HepG2 (cell line): ENCODE results near the gene PPIC. TPM values are rescaled to one million over a fixed set of nuclear protein-coding genes. Genes with fewer than 3 reads are reported as not detected.

ENCODE experiments used
- ARNT2 ChIP-seq: sonication (generic); formaldehyde crosslinking; IDR thresholded peaks from 2 replicates; pipeline ENCODE4 v1.8.0; 2022; ENCODE audit warnings: mild to moderate bottlenecking, low read depth, missing genetic modification reagents, moderate library complexity
- ELF3 ChIP-seq: IDR thresholded peaks from 2 replicates; pipeline ENCODE4 v1.6.1; 2016; ENCODE audit warnings: missing genetic modification reagents, missing compliant biosample characterization
- HNRNPLL ChIP-seq: fragments of 200-400 bp; formaldehyde crosslinking; IDR thresholded peaks from 2 replicates; pipeline ENCODE4 v1.6.1; 2017; ENCODE audit warnings: mild to moderate bottlenecking, low read depth, low read length; ENCODE audit not compliant: poor library complexity, severe bottlenecking
- REPIN1 ChIP-seq: sonication (generic); formaldehyde crosslinking; IDR thresholded peaks from 2 replicates; pipeline ENCODE4 v1.8.0; 2022; ENCODE audit warnings: missing genetic modification reagents, low read depth, mild to moderate bottlenecking, borderline replicate concordance
- RXRA ChIP-seq: sonication (generic); formaldehyde crosslinking; IDR thresholded peaks from 2 replicates; pipeline ENCODE4 v1.5.1; 2020; ENCODE audit warnings: missing genetic modification reagents
- SP5 ChIP-seq: IDR thresholded peaks from 2 replicates; pipeline ENCODE4 v1.6.1; 2016; ENCODE audit warnings: low read depth, borderline replicate concordance
- SPEN ChIP-seq: sonication (generic); formaldehyde crosslinking; IDR thresholded peaks from 2 replicates; pipeline ENCODE4 v1.5.1; 2020; ENCODE audit warnings: low read depth, mild to moderate bottlenecking, missing genetic modification reagents
- SRSF4 ChIP-seq: fragments of 200-400 bp; formaldehyde crosslinking; IDR thresholded peaks from one replicate; pipeline ENCODE4 v1.6.1; 2018; ENCODE audit warnings: mild to moderate bottlenecking, low read depth, low read length, moderate library complexity; ENCODE audit not compliant: poor library complexity, severe bottlenecking
- SRSF9 ChIP-seq: fragments of 200-400 bp; formaldehyde crosslinking; IDR thresholded peaks from 2 replicates; pipeline ENCODE4 v1.6.1; 2018; ENCODE audit warnings: borderline replicate concordance, mild to moderate bottlenecking, low read depth, low read length; ENCODE audit not compliant: insufficient read depth, poor library complexity, severe bottlenecking
- TMF1 ChIP-seq: sonication (generic); formaldehyde crosslinking; IDR thresholded peaks from 2 replicates; pipeline ENCODE4 v1.8.1; 2022; ENCODE audit warnings: low read depth, missing genetic modification reagents
- ZNF331 ChIP-seq: sonication (generic); formaldehyde crosslinking; IDR thresholded peaks from 2 replicates; pipeline ENCODE4 v1.4.0; 2020; ENCODE audit warnings: missing genetic modification reagents
- ZNF512 ChIP-seq: sonication (generic); formaldehyde crosslinking; IDR thresholded peaks from 2 replicates; pipeline ENCODE4 v1.4.0; 2020; ENCODE audit warnings: mild to moderate bottlenecking, missing genetic modification reagents
- ZNF687 ChIP-seq: sonication (generic); formaldehyde crosslinking; IDR thresholded peaks from 2 replicates; pipeline ENCODE4 v1.5.1; 2020; ENCODE audit warnings: mild to moderate bottlenecking, missing genetic modification reagents, moderate library complexity
- ZNF766 ChIP-seq: sonication (generic); formaldehyde crosslinking; IDR thresholded peaks from 2 replicates; pipeline ENCODE4 v1.5.0; 2020; ENCODE audit warnings: missing genetic modification reagents, borderline replicate concordance
- ZNF788 ChIP-seq: sonication (generic); formaldehyde crosslinking; IDR thresholded peaks from 2 replicates; pipeline ENCODE4 v1.5.0; 2020; ENCODE audit warnings: mild to moderate bottlenecking, missing genetic modification reagents, borderline replicate concordance
- polyA plus RNA-seq, 8 experiments: library from polyadenylated mRNA; depleted of rRNA in 3 of 8; stranded (reverse) in 7 of 8; unstranded in 1 of 8; fragments of >200 nt; fragmentation: Illumina TruSeq in 4 of 8; extraction: Trizol in 4 of 8; gene quantifications; 2 replicates each; pipeline versions ENCODE4 v1.2.1 to v1.2.3, GENCODE V29; 2011 to 2016; ENCODE audit warnings: low read depth in 4 of 8, missing spikeins in 1 of 8, mixed read lengths in 1 of 8; ENCODE audit not compliant: insufficient read depth in 1 of 8
- total RNA-seq, 5 experiments: library from RNA; depleted of rRNA; stranded (reverse); fragments of >200 nt; fragmentation: Illumina TruSeq; extraction: Trizol; gene quantifications; 2 replicates each; pipeline ENCODE4 v1.2.3, GENCODE V29; 2016; ENCODE audit warnings: low read depth in 1 of 5
- TF ChIP-seq, protein P1 (sequence below): sonication (generic); formaldehyde crosslinking; IDR thresholded peaks from 2 replicates; pipeline ENCODE4 v1.8.0; 2022; ENCODE audit warnings: missing genetic modification reagents, mild to moderate bottlenecking, inconsistent platforms, borderline replicate concordance
- TF ChIP-seq, protein P2 (sequence below): IDR thresholded peaks from 2 replicates; pipeline ENCODE4 v1.6.1; 2012; ENCODE audit warnings: inconsistent platforms
- TF ChIP-seq, protein P3 (sequence below): sonication (generic); formaldehyde crosslinking; IDR thresholded peaks from 2 replicates; pipeline ENCODE4 v1.4.0; 2020; ENCODE audit warnings: missing genetic modification reagents

PPIC gene
- total and polyA plus RNA-seq, 2 of the 13 experiments (the other 11 are each of a cell fraction or from before 2014, with no cell fraction given) = 6.2 to 17.2 TPM

- TF ChIP-seq, protein P1, sequence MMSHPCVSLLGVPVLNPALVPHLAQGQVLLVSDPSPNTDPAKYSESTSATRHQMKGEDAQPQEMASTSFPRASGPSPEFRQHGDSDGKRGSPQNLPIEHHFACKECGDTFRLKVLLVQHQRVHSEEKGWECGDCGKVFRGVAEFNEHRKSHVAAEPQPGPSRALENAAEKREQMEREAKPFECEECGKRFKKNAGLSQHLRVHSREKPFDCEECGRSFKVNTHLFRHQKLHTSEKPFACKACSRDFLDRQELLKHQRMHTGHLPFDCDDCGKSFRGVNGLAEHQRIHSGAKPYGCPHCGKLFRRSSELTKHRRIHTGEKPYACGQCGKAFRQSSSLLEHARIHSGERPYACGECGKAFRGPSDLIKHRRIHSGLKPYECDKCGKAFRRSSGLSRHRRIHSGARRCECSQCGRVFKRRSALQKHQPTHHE (CRISPR knock-in tag) = peak; percentile 40; the same call in 1 of the 2 replicates
- TF ChIP-seq ZNF331 (CRISPR knock-in tag) = no peak
- TF ChIP-seq ZNF766 = no peak
- 0 out of 2 replicates have a peak, but pooled peaks have one; percentile 8 for TF ChIP-seq SP5 (CRISPR knock-in tag)
- TF ChIP-seq, protein P2, sequence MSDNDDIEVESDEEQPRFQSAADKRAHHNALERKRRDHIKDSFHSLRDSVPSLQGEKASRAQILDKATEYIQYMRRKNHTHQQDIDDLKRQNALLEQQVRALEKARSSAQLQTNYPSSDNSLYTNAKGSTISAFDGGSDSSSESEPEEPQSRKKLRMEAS = peak; percentile 2; the same call in 1 of the 2 replicates
- TF ChIP-seq SRSF9 = no peak
- no peak for TF ChIP-seq SRSF4
- 0 out of 2 replicates have a peak, but pooled peaks have one; percentile 40 for TF ChIP-seq ARNT2 (CRISPR knock-in tag)
- no peak for TF ChIP-seq ELF3
- TF ChIP-seq HNRNPLL = peak; percentile 57
- TF ChIP-seq TMF1 = 0 out of 2 replicates have a peak, but pooled peaks have one; percentile 17
- 0 out of 2 replicates have a peak, but pooled peaks have one; percentile 34 for TF ChIP-seq REPIN1 (CRISPR knock-in tag)
- TF ChIP-seq, protein P3, sequence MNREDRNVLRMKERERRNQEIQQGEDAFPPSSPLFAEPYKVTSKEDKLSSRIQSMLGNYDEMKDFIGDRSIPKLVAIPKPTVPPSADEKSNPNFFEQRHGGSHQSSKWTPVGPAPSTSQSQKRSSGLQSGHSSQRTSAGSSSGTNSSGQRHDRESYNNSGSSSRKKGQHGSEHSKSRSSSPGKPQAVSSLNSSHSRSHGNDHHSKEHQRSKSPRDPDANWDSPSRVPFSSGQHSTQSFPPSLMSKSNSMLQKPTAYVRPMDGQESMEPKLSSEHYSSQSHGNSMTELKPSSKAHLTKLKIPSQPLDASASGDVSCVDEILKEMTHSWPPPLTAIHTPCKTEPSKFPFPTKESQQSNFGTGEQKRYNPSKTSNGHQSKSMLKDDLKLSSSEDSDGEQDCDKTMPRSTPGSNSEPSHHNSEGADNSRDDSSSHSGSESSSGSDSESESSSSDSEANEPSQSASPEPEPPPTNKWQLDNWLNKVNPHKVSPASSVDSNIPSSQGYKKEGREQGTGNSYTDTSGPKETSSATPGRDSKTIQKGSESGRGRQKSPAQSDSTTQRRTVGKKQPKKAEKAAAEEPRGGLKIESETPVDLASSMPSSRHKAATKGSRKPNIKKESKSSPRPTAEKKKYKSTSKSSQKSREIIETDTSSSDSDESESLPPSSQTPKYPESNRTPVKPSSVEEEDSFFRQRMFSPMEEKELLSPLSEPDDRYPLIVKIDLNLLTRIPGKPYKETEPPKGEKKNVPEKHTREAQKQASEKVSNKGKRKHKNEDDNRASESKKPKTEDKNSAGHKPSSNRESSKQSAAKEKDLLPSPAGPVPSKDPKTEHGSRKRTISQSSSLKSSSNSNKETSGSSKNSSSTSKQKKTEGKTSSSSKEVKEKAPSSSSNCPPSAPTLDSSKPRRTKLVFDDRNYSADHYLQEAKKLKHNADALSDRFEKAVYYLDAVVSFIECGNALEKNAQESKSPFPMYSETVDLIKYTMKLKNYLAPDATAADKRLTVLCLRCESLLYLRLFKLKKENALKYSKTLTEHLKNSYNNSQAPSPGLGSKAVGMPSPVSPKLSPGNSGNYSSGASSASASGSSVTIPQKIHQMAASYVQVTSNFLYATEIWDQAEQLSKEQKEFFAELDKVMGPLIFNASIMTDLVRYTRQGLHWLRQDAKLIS (CRISPR knock-in tag) = no peak
- no peak for TF ChIP-seq RXRA (CRISPR knock-in tag)
- 0 out of 2 replicates have a peak, but pooled peaks have one; percentile 2 for TF ChIP-seq SPEN (CRISPR knock-in tag)
- no peak for TF ChIP-seq ZNF788 (CRISPR knock-in tag)
- TF ChIP-seq ZNF687 (CRISPR knock-in tag) = peak; percentile 47; the same call in 1 of the 2 replicates
- TF ChIP-seq ZNF512 (CRISPR knock-in tag) = 0 out of 2 replicates have a peak, but pooled peaks have one; percentile 26
Measured at GRCh38 chr5:123035918-123036390, 571 bp downstream of the PPIC start (continued).
